GM12878 (cell line): ENCODE results near the gene LTA. TPM values are rescaled to one million over a fixed set of nuclear protein-coding genes. Genes with fewer than 3 reads are reported as not detected.

Source experiments
- BCL3 ChIP-seq: IDR thresholded peaks from 2 replicates; pipeline ENCODE4 v1.6.1; 2011; ENCODE audit warnings: borderline replicate concordance, low read depth, mild to moderate bottlenecking, moderate library complexity, low read length; ENCODE audit not compliant: insufficient read depth, poor library complexity, severe bottlenecking
- BMI1 ChIP-seq: fragments of 450-650 bp; IDR thresholded peaks from 2 replicates; pipeline ENCODE4 v1.6.1; 2016; ENCODE audit warnings: mild to moderate bottlenecking, moderate library complexity, borderline replicate concordance
- ETV6 ChIP-seq, 2 experiments: fragments of 450-650 bp in 1 of 2; IDR thresholded peaks in 1 of 2; conservative IDR thresholded peaks in 1 of 2; 2 replicates each; pipeline ENCODE4 v1.6.1; 2014; ENCODE audit warnings: antibody characterized with exemption in 1 of 2, borderline replicate concordance in 1 of 2, low read depth in 1 of 2, mild to moderate bottlenecking in 1 of 2, moderate library complexity in 1 of 2
- HCFC1 ChIP-seq: fragments of 150-350 bp; IDR thresholded peaks from 2 replicates; pipeline ENCODE4 v1.6.1; 2014; ENCODE audit warnings: low read length
- IKZF1 ChIP-seq: fragments of 450-650 bp; conservative IDR thresholded peaks from 2 replicates; pipeline ENCODE4 v1.6.1; 2017; ENCODE audit warnings: antibody characterized with exemption, mild to moderate bottlenecking
- KAT2A ChIP-seq: conservative IDR thresholded peaks from 2 replicates; pipeline ENCODE4 v1.6.1; 2011; ENCODE audit warnings: low read depth, low read length; ENCODE audit not compliant: control insufficient read depth
- KLF5 ChIP-seq: fragments of 450-650 bp; IDR thresholded peaks from 2 replicates; pipeline ENCODE4 v1.6.1; 2014; ENCODE audit warnings: mild to moderate bottlenecking; ENCODE audit not compliant: partially characterized antibody
- MEF2B ChIP-seq: fragments of 450-650 bp; IDR thresholded peaks from 2 replicates; pipeline ENCODE4 v1.6.1; 2018; ENCODE audit warnings: mild to moderate bottlenecking, moderate library complexity; ENCODE audit not compliant: partially characterized antibody, poor library complexity, severe bottlenecking
- MYC ChIP-seq: IDR thresholded peaks from 2 replicates; pipeline ENCODE4 v1.6.1; 2011; ENCODE audit warnings: mild to moderate bottlenecking, low read length, moderate library complexity, inconsistent platforms; ENCODE audit not compliant: insufficient read depth, insufficient replicate concordance, insufficient read length, severe bottlenecking
- NFYA ChIP-seq: IDR thresholded peaks from 2 replicates; pipeline ENCODE4 v1.6.1; 2011; ENCODE audit warnings: low read depth, mild to moderate bottlenecking, low read length, improper control_type of control experiment, borderline replicate concordance
- NFYB ChIP-seq: IDR thresholded peaks from 2 replicates; pipeline ENCODE4 v1.6.1; 2011; ENCODE audit warnings: low read depth, mild to moderate bottlenecking, low read length, improper control_type of control experiment, moderate library complexity; ENCODE audit not compliant: insufficient read depth
- POLR2A ChIP-seq: IDR thresholded peaks from 2 replicates; pipeline ENCODE4 v1.6.1; 2011; ENCODE audit warnings: low read depth, mild to moderate bottlenecking, low read length
- RAD21 ChIP-seq: IDR thresholded peaks from 2 replicates; pipeline ENCODE4 v1.6.1; 2011; ENCODE audit warnings: mild to moderate bottlenecking, low read depth, low read length, moderate library complexity; ENCODE audit not compliant: insufficient read depth
- RUNX3 ChIP-seq: IDR thresholded peaks from 2 replicates; pipeline ENCODE4 v1.6.1; 2012; ENCODE audit warnings: low read length, inconsistent platforms
- SMAD5 ChIP-seq: IDR thresholded peaks from 2 replicates; pipeline ENCODE4 v1.6.1; 2016; ENCODE audit warnings: antibody characterized with exemption, low read depth
- SP1 ChIP-seq: IDR thresholded peaks from one replicate; pipeline ENCODE4 v1.6.1; 2011; ENCODE audit warnings: low read depth, low read length
- SUPT20H ChIP-seq: IDR thresholded peaks from 2 replicates; pipeline ENCODE4 v1.6.1; 2011; ENCODE audit warnings: low read depth, mild to moderate bottlenecking, low read length, moderate library complexity, borderline replicate concordance; ENCODE audit not compliant: control insufficient read depth
- TAF1 ChIP-seq: IDR thresholded peaks from 2 replicates; pipeline ENCODE4 v1.6.1; 2011; ENCODE audit warnings: mild to moderate bottlenecking, low read depth, low read length, borderline replicate concordance
- YBX1 ChIP-seq: fragments of 450-650 bp; IDR thresholded peaks from 2 replicates; pipeline ENCODE4 v1.6.1; 2016; ENCODE audit warnings: antibody characterized with exemption
- ZBTB40 ChIP-seq: fragments of 450-650 bp; IDR thresholded peaks from 2 replicates; pipeline ENCODE4 v1.6.1; 2016; ENCODE audit warnings: mild to moderate bottlenecking, moderate library complexity, borderline replicate concordance
- polyA plus RNA-seq, 11 experiments: library from polyadenylated mRNA; depleted of rRNA in 4 of 11; unstranded in 6 of 11; stranded (reverse) in 5 of 11; fragments of >200 nt; fragmentation: Nextera tagmentation in 4 of 11; fragmentation: Illumina TruSeq in 1 of 11; extraction: Ambion mirVana in 4 of 11; extraction: Trizol in 1 of 11; gene quantifications; 1 replicate in 1 of 11; 2 replicates in 10 of 11; pipeline versions ENCODE4 v1.2.1 to v1.2.3, GENCODE V29; 2011 to 2016; ENCODE audit warnings: inconsistent platforms in 2 of 11, missing spikeins in 2 of 11, low read depth in 1 of 11
- total RNA-seq, 4 experiments: library from RNA; depleted of rRNA in 3 of 4; stranded (reverse); fragments of >200 nt in 3 of 4; fragmentation: Illumina TruSeq in 1 of 4; extraction: Trizol in 1 of 4; gene quantifications; 2 replicates each; pipeline versions ENCODE4 v1.2.1 to v1.2.3, GENCODE V29; 2013 to 2021
- TF ChIP-seq, protein P1 (sequence below): fragments of 150-350 bp; IDR thresholded peaks from 2 replicates; pipeline ENCODE4 v1.6.1; 2014; ENCODE audit warnings: mild to moderate bottlenecking, low read depth, low read length
- TF ChIP-seq, protein P2 (sequence below): fragments of 450-650 bp; IDR thresholded peaks from 2 replicates; pipeline ENCODE4 v1.6.1; 2016; ENCODE audit warnings: mild to moderate bottlenecking

Gene LTA
- total and polyA plus RNA-seq, 10 of the 15 experiments (the other 5 are each of a cell fraction or from before 2014, with no cell fraction given): 27.5 to 100 (median 75.1) TPM

DNA sequence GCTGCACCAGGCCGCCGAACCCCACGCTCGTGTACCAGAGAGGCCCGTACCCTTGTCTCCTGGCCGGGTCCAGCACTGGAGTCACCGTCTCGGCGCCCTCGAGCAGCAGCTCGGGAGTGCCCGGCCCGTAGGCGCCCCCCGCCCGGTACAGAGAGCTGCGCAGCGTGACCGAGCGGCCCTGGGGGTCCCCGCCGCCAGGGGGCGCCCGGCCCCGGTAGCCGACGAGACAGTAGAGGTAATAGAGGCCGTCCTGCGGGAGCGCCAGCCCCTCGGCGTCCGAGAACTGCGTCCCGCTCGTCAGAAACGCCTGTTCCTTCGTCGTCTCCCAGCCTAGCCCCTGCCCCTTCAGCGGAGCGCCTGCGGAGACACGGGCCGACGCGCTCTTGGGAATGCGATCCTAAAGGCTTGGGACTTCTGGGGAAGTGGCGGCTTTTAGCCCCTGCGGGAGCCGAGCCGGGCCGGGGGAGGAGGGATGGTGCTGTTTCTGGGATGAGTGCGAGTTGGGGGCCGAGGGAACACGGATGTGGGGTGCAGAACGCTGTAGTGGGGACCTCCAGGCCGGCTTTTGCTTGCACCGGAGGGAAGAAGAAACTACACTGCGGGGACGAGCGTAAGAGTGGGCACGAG lies 8.8 kb downstream of the LTA start (continued):
- TF ChIP-seq SMAD5: 0 out of 2 replicates have a peak, but pooled peaks have one; percentile 51
- no peak for TF ChIP-seq YBX1
- TF ChIP-seq RUNX3: no peak
- TF ChIP-seq POLR2A: peak; percentile 87
- no peak for TF ChIP-seq SP1
- TF ChIP-seq RAD21: peak; percentile 67
- no peak for TF ChIP-seq MYC
- TF ChIP-seq, protein P1, sequence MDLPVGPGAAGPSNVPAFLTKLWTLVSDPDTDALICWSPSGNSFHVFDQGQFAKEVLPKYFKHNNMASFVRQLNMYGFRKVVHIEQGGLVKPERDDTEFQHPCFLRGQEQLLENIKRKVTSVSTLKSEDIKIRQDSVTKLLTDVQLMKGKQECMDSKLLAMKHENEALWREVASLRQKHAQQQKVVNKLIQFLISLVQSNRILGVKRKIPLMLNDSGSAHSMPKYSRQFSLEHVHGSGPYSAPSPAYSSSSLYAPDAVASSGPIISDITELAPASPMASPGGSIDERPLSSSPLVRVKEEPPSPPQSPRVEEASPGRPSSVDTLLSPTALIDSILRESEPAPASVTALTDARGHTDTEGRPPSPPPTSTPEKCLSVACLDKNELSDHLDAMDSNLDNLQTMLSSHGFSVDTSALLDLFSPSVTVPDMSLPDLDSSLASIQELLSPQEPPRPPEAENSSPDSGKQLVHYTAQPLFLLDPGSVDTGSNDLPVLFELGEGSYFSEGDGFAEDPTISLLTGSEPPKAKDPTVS: no peak
- no peak for TF ChIP-seq BMI1
- no peak for TF ChIP-seq BCL3
- TF ChIP-seq SUPT20H: no peak
- no peak for TF ChIP-seq NFYB
- TF ChIP-seq, protein P2, sequence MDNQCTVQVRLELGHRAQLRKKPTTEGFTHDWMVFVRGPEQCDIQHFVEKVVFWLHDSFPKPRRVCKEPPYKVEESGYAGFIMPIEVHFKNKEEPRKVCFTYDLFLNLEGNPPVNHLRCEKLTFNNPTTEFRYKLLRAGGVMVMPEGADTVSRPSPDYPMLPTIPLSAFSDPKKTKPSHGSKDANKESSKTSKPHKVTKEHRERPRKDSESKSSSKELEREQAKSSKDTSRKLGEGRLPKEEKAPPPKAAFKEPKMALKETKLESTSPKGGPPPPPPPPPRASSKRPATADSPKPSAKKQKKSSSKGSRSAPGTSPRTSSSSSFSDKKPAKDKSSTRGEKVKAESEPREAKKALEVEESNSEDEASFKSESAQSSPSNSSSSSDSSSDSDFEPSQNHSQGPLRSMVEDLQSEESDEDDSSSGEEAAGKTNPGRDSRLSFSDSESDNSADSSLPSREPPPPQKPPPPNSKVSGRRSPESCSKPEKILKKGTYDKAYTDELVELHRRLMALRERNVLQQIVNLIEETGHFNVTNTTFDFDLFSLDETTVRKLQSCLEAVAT: peak; percentile 70; the same call in 1 of the 2 replicates
- TF ChIP-seq ETV6 (conservative IDR thresholded peaks at IDR 0.05 in 1 of 2, IDR thresholded peaks at IDR 0.05 in 1 of 2; ENCODE audit: borderline replicate concordance in 1 of 2, low read depth in 1 of 2): peak in 1 of 2 experiments; percentile 18; a peak in 1 of 4 replicates
- TF ChIP-seq IKZF1: peak; percentile 87
- no peak for TF ChIP-seq KAT2A
- TF ChIP-seq NFYA: no peak
- peak; percentile 21 for TF ChIP-seq KLF5
- TF ChIP-seq MEF2B: peak; percentile 28
- 0 out of 2 replicates have a peak, but pooled peaks have one; percentile 19 for TF ChIP-seq HCFC1
- TF ChIP-seq ZBTB40: no peak
- peak; percentile 45; the same call in 1 of the 2 replicates for TF ChIP-seq TAF1
